Activated T-helper 9 cell treated with anti-CD3 and anti-CD28 coated beads, Interleukin-2, amount 50 U/mL, for 16 hours (primary cell): ENCODE data around the gene TRAPPC5.
"Not testable (repeated sequence)": the region's sequence is repeated elsewhere in the genome, so short reads cannot be mapped to it uniquely, and the experiment has no call there.

Source experiments
- DNase-seq: peaks from one replicate; pipeline ENCODE4 v3.0.0-alpha.2; 2020; ENCODE audit warnings: low read depth

TRAPPC5 gene

DNA sequence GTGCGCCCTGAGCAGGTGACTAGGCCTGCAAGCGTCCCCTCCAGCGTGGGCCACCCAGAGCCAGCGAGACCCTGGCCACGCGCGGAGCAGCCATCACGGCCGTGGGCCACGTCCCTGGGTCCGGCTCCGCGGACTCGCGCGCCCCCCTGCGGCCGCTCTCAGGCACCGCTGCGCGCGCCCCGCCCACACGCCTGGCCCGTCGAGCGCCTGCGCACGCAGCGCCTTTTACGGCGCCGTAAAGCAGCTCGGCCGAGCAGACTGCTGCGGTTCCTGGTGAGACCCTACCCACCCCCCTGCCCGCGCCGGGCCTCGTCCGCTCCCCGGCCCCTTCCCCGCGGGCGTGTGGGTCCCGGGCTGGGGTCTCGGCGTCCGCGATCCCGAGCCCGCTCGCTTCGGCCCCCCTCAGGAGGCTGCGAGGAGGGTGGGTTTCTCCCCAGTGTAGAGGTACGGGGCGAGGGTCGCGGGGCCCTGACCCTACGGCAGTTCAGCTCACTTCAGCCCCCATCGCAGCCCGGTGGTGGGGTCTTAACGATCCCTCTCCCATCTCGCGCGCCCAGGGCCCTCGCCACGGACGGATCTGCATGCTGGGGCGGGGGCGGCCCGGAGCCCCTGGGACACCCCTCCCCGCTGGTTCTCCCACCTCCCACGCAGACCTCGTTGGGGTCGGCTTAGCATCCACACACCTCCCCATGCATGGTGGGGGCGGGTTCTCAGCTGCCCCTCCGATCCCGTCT lies at the start of gene TRAPPC5:
TSS of gene TRAPPC5 (plus strand) at position 228 of the 734 bp plus-strand sequence. CDS start 1,421 bp downstream, outside the sequence.
- peak; percentile 83 for DNase-seq

DNA sequence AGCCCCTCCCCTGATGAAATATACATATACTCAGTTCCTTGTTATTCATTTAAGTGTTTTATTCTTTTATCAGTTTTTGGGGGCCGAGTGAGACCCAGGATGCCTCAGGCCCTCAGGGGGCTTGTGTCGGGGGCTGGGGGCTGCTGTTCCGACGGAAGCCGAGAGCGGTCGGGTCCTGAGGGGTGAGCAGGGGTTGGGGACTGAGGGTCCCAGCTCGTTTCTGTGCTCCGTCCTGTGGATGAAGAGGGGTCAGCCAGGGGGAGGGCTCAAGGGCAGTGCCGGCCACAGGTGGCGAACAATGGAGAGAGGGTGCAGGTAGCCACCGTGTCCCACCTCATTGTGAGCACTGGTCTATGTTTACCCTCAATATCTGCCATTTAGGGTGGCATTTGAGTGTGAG lies 49.1 kb upstream of the TRAPPC5 start:
- DNase-seq: no peak

DNA sequence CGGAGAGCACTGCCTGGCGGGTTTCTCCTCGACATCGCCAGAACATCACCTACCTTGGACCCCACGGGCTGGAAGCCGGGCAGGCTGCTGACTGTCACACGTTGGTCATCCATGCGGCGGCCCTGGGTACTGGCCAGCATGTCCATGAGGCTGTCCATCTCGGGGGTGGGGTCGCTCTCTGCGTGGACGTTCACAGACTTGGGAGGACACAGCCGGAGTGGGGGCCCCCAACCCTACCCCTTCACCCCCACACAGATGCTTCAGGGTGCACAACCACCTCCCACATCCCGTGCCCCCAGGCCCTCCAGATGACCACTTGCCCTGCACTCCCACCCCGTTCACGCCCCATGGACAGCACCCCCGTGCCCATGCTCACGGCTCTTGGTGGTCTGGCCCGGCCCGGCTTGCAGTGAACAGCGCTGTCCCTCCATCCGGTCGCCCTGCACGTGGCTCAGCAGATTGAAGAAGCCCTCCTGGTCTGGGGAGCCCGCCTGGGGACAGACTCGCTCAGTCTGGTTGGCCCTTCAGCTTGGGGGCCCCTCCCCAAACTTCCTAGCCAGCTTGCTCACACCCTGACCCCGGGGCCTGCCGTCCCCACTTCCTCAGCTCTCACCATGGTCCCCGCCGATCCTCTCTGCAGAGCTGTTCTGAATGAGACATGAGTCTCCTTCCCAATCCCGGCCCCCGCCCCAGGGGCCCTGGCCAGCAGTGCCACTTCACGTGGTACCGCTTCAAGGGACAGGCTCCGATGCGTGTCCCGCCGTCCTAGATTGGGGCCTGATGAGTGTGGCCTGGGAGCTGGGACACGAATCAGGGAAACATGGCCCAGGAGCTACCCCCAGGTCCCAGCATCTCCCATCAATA lies 48.1 kb upstream of the TRAPPC5 start:
- DNase-seq: no peak

DNA sequence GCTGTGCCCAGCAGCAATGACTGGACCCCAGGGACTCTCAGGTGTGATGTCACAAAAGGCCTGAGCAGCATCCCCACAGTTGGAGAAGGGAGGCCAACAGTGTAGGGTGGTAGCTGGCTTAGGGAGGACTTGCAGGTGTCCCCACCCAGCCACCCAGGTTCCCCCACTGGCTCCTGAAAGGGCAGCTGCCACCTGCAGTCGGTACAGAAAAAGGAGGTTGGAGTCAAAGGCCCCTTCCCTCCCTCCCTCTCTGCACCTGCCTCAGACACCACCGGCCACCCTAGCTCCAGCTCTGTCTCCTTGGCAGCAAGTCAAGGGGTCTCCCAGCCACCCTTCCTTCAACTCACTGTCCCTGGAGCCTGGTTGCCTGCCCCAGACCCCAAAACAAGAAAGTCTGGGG lies 46.9 kb upstream of the TRAPPC5 start, which contains the start of gene PCP2:
TSS of gene PCP2 (minus strand) at position 22 of the 400 bp plus-strand sequence. CDS start 262 bp downstream, outside the sequence.
- no peak for DNase-seq

DNA sequence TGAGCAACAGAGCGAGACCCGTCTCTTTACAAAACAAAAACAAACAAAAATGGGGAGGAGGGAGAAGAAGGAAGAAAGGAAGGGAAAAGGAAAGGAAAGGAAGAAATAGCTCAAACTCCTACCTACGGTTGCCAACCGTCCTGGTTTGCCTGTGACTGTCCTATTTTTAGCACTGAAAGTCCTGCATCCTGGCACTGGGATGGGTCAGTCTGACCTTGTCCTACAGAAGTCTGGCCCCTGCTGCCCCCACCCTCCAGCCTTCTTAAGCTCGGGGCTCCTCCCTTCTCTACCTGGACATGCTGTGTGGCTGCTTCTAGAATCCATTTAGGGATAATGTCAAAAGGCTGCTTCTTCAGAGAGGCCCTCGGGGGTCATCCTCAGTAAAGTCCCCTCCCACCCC lies 45.0 kb upstream of the TRAPPC5 start:
- DNase-seq: no peak

DNA sequence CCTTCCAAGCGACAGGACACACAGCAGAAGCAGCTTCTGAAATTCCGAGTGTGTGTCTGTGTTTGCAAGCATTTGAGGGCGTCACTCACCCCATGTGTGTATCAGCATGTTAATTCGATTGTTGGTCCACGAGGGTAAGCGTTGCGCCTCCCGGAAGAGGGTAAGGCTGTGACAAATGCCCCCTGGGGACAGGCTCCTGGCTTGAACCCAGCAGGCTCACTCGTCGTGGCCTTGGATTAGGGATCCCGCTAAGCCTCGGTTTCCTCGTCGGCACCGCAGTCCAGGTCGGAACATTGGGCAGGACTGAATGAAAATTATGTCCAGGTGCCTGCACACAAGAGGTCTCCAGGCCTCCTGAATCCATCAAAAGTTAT lies 44.3 kb upstream of the TRAPPC5 start:
- no peak for DNase-seq

DNA sequence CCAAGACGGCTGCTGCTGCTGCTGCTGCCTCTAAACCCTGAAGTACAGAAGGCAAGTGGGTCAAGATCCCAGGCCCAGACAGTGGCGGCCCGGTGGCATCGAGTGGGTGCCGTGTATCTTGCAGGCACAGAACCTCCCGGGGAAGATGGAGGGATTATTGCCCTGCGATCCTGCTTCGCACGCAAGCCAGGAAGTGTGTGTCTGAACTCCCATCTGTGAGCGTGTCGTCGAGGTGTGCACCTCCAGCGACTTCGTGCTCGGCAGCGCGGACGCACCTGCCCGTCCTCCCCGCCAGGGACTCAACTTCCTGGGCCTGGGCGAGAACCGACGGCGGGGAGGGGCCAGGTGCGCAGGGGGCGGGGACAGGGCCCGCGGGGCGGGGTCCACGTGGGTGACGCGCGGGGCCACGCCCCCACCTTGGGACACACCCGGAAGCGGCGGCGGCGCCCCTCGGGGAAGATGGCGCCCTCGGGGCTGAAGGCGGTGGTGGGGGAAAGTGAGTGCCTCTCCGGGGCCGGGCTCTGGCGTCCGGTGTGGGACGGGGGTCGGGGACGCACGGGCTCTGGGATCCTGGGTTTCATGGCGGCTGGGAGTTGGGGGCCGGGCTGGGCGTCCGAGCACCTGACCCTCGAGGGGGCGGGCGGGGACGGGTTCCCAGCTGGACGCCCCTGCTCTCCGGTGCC lies 43.8 kb upstream of the TRAPPC5 start, which contains the start of gene STXBP2:
TSS of gene STXBP2 (plus strand) at position 420 of the 683 bp plus-strand sequence. CDS start at position 460, 40 bp downstream.
- peak; percentile 90 for DNase-seq

DNA sequence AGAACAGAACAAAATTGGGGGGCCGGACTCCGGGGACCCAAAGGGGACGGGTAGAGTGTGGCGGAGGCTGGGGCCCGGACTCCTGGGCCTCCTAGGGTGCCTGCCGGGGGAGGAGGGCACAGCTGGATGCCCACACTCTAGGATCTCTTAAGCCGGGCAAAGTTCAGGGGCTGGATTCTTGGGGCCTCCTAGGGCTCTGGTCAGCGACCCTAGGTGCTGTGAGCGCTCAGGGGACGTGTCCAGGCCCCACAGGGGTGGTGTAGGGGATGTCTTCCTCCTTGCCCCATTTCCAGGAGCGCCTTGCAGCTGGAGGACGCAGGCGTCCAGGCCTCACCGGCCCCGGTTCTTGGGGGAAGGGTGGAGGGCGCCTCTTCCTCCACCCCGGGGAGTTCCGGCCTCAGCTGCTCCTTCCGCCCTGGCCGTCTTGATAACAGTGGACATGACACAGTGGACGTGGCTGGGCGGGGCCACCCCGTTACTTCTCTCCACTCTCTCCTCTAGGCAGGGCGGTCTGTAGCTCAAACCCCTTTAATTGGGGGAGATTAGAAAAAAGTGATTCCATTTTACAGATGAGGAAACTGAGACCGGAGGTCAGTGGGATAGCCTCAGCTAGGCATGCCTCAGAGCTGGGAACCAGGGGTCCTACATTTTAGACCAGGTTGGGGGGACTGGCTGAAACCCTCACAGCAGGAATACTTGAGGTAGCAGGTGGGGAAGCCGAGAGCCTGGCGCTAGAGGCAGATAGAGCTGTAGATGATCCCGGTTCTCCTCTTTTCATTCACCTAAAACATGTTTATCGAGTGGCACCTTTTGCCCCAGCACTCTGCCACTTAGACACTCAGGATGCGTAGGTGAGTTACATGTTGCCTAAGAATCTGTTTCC lies 43.0 kb upstream of the TRAPPC5 start:
- DNase-seq: no peak

DNA sequence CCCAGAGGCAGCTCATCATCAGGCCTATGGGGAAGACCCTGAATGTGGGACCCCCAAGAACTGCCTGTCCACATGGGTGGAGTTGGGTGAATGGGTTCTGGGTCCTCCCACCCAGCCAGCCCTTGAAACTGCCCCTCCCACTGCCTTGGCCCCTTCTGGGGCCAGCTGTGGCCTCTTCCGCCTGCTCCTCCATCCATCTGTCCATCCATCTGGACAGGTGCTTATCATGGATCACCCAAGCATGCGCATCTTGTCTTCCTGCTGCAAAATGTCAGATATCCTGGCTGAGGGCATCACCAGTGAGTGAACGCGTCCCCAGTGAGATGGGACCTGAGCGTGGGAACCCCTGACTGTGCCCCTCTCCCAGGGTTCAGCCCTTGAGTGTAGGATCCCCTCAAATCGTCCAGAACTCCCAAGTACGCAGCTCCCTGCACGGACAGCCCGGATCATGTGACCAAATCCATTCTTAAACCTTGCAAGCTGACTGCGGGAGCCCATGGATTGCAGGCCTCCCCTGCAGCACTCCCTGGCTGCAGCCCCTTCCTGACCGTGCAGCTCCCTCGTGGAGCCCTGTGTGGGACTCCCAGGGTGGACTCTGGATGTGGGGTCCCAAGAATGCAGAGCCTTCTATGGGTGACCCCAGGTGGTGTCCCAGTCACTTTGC lies 41.7 kb upstream of the TRAPPC5 start:
- no peak for DNase-seq

DNA sequence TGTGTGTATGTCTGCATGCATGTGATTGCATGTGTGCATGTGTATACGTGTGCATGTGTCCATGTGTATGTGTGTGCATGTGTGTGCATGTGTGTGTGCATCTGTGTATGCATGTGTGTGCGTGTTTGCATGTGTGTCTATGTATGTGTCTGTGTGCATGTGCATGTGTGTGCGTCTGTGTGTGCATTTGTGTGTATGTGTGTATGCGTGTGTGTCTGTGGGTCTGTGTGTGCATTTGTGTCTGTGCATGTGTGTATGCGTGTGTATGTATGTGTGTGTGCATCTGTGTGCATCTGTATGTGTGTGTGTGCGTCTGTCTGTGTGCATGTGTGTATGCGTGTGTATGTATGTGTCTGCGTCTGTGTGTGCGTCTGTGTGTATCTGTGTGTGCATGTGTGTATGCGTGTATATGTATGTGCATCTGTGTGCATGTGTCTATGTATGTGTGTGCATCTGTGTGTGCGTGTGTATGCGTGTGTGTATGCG lies 40.7 kb upstream of the TRAPPC5 start:
- DNase-seq: no peak

DNA sequence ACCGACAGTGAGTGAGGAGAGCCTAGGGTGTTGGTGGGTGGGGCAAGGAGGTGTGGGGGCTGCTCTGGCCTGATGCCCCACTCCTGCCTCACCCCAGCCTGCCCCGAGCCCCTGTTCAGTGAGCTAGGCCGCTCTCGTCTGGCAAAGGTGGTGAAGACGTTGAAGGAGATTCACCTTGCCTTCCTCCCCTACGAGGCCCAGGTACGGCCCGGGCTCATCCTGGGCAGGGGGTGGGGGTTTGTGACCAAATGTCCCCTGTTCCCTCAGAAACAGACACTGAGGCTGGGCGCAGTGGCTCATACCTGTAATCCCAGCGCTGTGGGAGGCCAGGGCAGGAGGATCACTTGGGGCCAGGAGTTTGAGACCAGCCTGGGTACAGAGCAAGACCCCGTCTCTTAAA lies 39.8 kb upstream of the TRAPPC5 start:
- no peak for DNase-seq

DNA sequence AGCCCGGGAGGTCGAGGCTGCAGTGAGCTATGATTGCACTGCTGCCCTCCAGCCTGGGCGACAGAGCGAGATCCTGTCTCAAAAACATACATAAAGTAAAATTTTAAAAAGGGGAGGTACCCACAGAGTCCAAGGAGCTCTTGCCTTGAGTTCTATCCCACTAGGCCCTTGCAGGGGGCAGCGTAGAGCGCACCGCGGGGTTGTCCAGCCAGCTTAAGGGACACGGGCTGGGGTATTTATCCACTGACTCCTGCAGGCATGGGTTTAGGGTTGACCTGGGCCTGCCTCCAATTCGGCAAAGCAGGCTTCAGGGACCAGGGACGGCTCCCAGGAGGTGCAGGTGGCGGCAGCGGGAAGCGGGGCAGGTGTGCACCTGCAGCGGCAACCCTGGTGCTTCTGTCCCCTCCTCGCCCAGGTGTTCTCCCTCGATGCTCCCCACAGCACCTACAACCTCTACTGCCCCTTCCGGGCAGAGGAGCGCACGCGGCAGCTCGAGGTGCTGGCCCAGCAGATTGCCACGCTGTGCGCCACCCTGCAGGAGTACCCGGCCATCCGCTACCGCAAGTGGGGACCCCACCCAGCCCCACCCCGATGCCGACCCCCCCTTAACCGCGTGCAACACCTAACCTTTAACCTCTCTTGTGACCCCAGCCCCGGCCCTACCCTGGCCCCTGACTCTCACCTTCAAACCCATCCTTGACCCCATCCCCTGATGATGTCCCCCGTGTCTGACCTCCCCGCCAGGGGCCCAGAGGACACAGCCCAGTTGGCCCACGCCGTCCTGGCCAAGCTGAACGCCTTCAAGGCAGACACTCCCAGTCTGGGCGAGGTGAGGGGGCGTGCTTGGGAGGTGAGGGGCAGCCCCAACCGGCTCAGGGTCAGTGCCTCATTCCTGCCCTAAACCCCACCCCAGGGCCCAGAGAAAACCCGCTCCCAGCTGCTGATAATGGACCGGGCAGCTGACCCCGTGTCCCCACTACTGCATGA lies 39.0 kb upstream of the TRAPPC5 start:
- no peak for DNase-seq

DNA sequence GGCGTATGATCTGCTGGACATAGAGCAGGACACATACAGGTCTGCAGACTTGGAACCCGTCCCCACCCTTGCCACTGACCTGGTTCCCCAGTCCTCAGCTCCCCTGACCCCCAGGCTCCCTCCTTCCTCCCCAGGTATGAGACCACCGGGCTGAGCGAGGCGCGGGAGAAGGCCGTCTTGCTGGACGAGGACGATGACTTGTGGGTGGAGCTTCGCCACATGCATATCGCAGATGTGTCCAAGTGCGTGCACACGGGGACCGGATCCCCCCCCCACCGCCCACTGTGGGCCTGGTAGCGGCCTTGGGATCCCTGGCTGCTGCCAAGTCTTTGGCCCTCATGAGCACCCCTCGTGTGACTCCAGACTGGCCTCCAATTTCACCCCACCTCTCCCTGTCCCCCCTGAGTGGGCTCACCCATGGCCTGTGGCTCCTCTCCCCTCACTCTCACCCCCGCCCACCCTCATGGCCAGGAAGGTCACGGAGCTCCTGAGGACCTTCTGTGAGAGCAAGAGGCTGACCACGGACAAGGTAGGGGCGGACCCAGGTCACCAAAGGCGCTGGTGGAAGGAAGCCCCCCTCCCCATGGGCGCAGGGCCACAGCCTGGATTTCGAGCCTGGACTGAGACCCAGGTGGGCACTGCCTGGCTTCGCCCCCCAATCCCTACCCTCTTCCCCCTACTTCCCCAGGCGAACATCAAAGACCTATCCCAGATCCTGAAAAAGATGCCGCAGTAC lies 38.2 kb upstream of the TRAPPC5 start:
- no peak for DNase-seq

DNA sequence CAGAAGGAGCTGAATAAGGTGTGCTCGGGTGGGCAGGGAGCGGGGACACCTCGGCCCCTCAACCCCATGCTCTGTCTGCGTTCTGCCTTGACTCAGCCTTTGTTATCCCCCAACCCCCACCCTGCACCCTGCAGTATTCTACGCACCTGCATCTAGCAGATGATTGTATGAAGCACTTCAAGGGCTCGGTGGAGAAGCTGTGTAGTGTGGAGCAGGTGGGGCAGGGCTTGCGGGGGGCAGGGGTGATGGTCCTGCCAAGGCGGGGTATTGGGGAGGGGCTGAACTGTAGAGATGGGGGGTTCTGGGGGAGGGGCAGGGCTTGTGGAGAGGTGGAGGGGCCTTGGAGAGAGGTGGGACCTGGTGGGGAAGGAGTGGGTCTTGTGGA lies 37.6 kb upstream of the TRAPPC5 start:
- DNase-seq: no peak

DNA sequence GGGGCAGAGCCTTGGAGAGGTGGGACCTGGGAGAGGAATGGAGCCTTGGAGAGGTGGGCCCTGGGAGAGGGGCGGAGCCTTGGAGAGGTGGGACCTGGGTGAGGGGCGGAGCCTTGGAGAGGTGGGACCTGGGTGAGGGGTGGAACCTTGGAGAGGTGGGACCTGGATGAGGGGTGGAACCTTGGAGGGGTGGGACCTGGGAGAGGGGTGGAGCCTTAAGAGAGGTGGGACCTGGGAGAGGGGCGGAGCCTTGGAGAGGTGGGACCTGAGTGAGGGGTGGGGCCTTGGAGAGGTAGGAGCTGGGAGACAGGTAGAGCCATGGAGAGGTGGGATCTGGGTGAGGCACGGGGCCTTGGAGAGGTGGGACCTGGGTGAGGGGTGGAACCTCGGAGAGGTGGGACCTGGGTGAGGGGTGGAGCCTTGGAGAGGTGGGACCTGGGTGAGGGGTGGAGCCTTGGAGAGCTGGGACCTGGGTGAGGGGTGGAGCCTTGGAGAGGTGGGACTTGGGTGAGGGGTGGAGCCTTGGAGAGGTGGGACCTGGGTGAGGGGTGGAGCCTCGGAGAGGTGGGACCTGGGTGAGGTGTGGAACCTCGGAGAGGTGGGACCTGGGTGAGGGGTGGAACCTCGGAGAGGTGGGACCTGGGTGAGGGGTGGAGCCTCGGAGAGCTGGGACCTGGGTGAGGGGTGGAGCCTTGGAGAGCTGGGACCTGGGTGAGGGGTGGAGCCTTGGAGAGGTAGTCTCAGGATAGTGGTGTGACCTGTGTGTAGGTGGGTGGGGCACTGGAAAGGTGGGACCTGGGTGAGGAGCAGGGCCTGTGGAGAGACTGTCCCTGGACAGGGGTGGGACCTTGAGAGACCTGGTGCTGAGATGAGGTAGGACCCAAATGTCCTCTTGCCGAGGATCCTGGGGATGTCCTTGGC lies 36.7 kb upstream of the TRAPPC5 start:
- not testable (repeated sequence) for DNase-seq

DNA sequence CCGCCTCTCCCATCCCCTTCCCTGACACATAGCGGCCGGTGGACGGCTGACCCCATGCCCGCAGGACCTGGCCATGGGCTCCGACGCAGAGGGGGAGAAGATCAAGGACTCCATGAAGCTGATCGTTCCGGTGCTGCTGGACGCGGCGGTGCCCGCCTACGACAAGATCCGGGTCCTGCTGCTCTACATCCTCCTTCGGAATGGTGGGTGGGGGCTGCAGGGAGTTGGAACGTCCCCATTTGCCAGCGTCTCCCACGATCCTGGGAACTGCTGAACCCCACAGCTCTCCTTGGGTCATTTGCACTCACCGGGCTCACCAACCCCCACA lies 36.1 kb upstream of the TRAPPC5 start:
- DNase-seq: no peak

DNA sequence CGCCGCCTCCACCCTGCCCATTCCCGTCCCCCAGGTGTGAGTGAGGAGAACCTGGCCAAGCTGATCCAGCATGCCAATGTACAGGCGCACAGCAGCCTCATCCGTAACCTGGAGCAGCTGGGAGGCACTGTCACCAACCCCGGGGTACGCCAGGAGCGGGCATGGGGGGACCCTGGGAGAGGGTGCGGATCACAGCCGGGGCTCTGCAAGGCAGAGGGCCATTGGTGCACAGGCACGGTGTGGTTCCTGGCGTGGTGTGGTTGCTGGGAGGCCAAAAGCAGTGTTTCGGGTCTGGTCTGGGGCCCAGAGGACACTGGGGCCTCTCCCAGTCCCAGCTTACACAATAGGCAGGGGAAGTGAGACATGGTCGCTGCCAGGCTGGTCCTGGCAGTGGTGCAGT lies 35.5 kb upstream of the TRAPPC5 start:
- no peak for DNase-seq
